Measurements from ENCODE around the gene CACNA1A. TPM values are rescaled to one million over a fixed set of nuclear protein-coding genes. Genes with fewer than 3 reads are reported as not detected.

Gene CACNA1A
- total RNA-seq, 1 experiment from 2014 or later = 2.8 TPM

DNA sequence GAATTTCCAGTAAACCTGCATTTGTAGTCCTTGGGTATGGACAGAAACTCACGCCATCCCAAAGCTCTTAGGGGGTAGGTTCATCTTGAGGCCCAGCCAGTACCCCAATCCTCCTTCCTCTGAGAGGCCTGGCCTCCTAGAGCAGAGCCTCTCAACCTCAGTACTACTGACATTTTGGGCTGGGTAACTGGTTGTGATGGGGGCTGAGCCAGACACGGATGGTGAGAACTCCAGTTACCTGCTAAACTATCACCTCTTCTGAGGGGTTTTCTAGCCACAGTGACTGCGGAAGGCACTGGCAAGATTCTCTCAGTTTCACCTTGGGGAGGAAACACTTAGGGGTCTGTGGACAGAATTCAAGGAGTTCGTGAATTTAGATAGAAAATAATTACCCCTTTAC, 156.2 kb downstream of the CACNA1A start:
- H3K36me3 ChIP-seq (replicated peaks; ENCODE audit: control insufficient read depth, insufficient read depth, low read length) = no peaks in the 10 kb centered on the region
- no peak for DNase-seq
- no peaks in the 10 kb centered on the region for H3K27me3 ChIP-seq (ENCODE audit: control insufficient read depth, insufficient read depth, low read length)
- H3K4me3 ChIP-seq (ENCODE audit: insufficient read depth, low read depth, low read length) = no peak overlapping the region

- Histone ChIP-seq H3K27me3 (ENCODE audit: control insufficient read depth, insufficient read depth, low read length) (no peaks in the 10 kb centered on the region), H3K4me3 (ENCODE audit: insufficient read depth, low read depth, low read length) (no peak overlapping the region), H3K36me3 (replicated peaks; ENCODE audit: control insufficient read depth, insufficient read depth, low read length) (no peaks in the 10 kb centered on the region; the same call in 1 of the 2 replicates)
- no peak for DNase-seq
Observed at GRCh38 chr19:13347367-13347766, 158.9 kb downstream of the CACNA1A start.

DNA sequence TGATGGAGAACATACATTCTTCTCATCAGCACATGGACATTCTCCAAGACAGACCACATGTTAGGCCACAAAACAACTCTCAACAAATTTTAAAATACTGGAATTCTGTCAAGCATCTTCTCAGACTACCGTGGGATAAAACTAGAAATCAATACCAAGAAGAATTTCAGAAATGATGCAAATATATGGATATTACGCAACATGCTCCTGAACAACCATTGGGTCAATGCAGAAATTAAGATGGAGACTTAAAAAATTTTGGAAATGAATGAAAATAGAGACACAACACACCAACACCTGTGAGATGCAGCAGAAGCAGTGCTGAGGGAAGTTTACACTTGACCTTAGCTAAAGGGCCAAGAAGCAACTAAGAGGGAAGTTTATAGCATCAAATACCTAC, 162.8 kb downstream of the CACNA1A start:
- H3K36me3 ChIP-seq (replicated peaks; ENCODE audit: control insufficient read depth, insufficient read depth, low read length) = no peaks in the 10 kb centered on the region; the same call in 1 of the 2 replicates

GRCh38 chr19:13342672-13343071, 163.6 kb downstream of the CACNA1A start:
- H3K27me3 ChIP-seq (ENCODE audit: control insufficient read depth, insufficient read depth, low read length) = no peaks in the 10 kb centered on the region
- DNase-seq = no peak
- H3K36me3 ChIP-seq (replicated peaks; ENCODE audit: control insufficient read depth, insufficient read depth, low read length) = no peaks in the 10 kb centered on the region; the same call in 1 of the 2 replicates
- no peak overlapping the region for H3K4me3 ChIP-seq (ENCODE audit: insufficient read depth, low read depth, low read length)

More for the DNA sequence above, 162.8 kb downstream of the CACNA1A start:
- Histone ChIP-seq H3K27me3 (ENCODE audit: control insufficient read depth, insufficient read depth, low read length) (no peaks in the 10 kb centered on the region), H3K4me3 (ENCODE audit: insufficient read depth, low read depth, low read length) (no peak overlapping the region)
- DNase-seq = no peak

- no peak for DNase-seq
- H3K27me3 ChIP-seq (ENCODE audit: control insufficient read depth, insufficient read depth, low read length) = no peaks in the 10 kb centered on the region
- H3K36me3 ChIP-seq (replicated peaks; ENCODE audit: control insufficient read depth, insufficient read depth, low read length) = no peaks in the 10 kb centered on the region; the same call in 1 of the 2 replicates
- H3K4me3 ChIP-seq (ENCODE audit: insufficient read depth, low read depth, low read length) = no peak overlapping the region
Observed at GRCh38 chr19:13339869-13340268, 166.4 kb downstream of the CACNA1A start.

- no peaks in the 10 kb centered on the region for H3K27me3 ChIP-seq (ENCODE audit: control insufficient read depth, insufficient read depth, low read length)
- H3K36me3 ChIP-seq (replicated peaks; ENCODE audit: control insufficient read depth, insufficient read depth, low read length) = no peaks in the 10 kb centered on the region
- H3K4me3 ChIP-seq (ENCODE audit: insufficient read depth, low read depth, low read length) = no peak overlapping the region
- no peak for DNase-seq
Observed at GRCh38 chr19:13337181-13337580, 169.1 kb downstream of the CACNA1A start.

DNA sequence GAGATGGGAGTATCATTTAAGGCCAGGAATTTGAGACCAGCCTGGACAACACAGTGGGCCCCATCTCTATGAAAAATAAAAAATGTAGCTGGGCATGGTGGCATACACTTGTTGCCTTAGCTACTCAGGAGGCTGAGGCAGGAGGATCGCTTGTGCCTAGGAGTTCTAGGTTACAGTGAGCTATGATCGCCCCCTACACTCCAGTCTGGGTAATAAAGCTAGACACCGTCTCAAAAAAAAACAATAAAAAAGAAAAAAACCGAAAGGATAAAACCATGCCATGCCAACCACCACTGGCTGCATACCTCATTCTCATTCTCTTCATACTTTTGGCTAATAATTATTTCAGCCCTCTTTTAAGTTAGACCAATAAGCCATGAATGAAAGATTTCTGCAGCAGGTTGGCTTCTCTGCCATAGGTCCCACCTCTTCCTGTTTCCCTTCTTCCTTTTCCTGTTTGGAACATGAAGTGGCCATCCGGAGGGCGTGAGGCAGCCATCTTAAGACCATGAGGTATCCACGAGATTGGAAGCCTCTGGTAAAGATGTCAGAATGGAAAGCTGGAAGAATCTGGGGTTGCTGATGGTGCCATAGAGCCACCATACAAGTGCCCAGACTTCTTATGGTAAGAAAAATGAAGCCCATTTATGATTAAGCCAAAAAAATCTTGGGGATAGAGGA, 171.3 kb downstream of the CACNA1A start:
- no peaks in the 10 kb centered on the region for H3K36me3 ChIP-seq (replicated peaks; ENCODE audit: control insufficient read depth, insufficient read depth, low read length)
- H3K4me3 ChIP-seq (ENCODE audit: insufficient read depth, low read depth, low read length) = no peak overlapping the region
- no peaks in the 10 kb centered on the region for H3K27me3 ChIP-seq (ENCODE audit: control insufficient read depth, insufficient read depth, low read length)
- no peak for DNase-seq

DNA sequence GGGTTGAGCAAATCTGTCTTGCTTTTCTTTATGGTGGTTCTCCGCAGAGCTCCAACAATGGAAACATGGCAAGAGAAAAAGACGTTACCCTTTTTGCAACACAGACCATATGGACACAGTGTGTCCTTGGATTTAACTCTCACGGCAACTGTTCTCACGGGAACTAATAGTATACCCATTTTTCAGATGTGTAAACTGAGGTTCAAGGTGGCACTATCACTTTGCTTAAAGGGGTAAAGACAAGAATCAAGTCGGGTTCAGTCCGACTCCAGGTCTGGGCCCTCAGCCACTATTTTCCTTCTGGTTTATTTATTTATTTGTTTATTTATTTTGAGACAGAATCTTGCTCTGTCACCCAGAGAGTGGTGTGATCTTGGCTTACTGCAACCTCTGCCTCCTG, 176.0 kb downstream of the CACNA1A start:
- no peak for DNase-seq
- Histone ChIP-seq H3K27me3 (ENCODE audit: control insufficient read depth, insufficient read depth, low read length) (no peaks in the 10 kb centered on the region), H3K36me3 (replicated peaks; ENCODE audit: control insufficient read depth, insufficient read depth, low read length) (no peaks in the 10 kb centered on the region), H3K4me3 (ENCODE audit: insufficient read depth, low read depth, low read length) (no peak overlapping the region)

GRCh38 chr19:13329766-13330165, 176.5 kb downstream of the CACNA1A start:
- Histone ChIP-seq H3K27me3 (ENCODE audit: control insufficient read depth, insufficient read depth, low read length) (no peaks in the 10 kb centered on the region), H3K4me3 (ENCODE audit: insufficient read depth, low read depth, low read length) (no peak overlapping the region), H3K36me3 (replicated peaks; ENCODE audit: control insufficient read depth, insufficient read depth, low read length) (no peaks in the 10 kb centered on the region)
- no peak for DNase-seq

DNA sequence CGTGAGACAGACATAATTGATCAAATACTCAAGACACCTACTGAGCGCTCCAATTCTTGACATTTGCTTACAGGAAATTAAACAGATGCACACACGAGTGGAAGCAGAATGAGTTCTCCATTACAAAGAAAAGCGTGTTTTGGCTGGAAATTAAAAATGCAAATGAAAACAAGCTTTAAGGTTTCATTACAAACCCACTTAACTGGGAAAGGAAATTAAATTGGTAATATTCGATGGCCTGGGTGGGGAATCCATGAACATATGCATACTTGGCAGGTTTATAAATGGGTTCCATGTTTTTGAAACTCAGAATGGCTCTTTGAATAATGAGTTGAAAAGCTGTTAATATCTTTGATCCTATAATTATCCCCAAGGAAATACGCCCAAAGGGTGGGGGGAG, 178.0 kb downstream of the CACNA1A start:
- no peaks in the 10 kb centered on the region for H3K36me3 ChIP-seq (replicated peaks; ENCODE audit: control insufficient read depth, insufficient read depth, low read length)
- no peak overlapping the region for H3K4me3 ChIP-seq (ENCODE audit: insufficient read depth, low read depth, low read length)
- no peaks in the 10 kb centered on the region for H3K27me3 ChIP-seq (ENCODE audit: control insufficient read depth, insufficient read depth, low read length)
- no peak for DNase-seq

- H3K4me3 ChIP-seq (ENCODE audit: insufficient read depth, low read depth, low read length) = no peak overlapping the region
- DNase-seq = no peak
- H3K27me3 ChIP-seq (ENCODE audit: control insufficient read depth, insufficient read depth, low read length) = no peaks in the 10 kb centered on the region
- no peaks in the 10 kb centered on the region; the same call in 1 of the 2 replicates for H3K36me3 ChIP-seq (replicated peaks; ENCODE audit: control insufficient read depth, insufficient read depth, low read length)
Observed at GRCh38 chr19:13319526-13319925, 186.8 kb downstream of the CACNA1A start.

DNA sequence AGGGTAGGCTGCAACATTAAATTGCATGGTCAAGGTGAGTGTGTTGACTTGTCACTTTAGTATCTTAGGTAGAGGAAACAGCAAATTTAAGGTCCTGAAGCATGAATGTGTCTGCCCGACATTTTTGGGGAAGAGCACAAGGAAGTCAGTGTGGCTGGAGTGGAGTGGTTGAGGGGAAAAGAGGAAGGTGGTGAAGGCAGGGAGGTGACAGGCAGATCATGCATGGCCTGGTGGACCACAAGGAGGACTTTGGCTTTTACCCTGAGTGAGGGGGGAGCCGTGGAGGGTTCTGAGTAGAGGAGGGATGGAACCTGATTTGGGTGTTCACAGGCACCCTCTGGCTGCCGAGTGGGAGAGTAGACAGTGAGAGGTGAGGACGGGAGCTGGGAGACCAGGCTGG, 188.1 kb downstream of the CACNA1A start:
- DNase-seq = no peak
- H3K4me3 ChIP-seq (ENCODE audit: insufficient read depth, low read depth, low read length) = no peak overlapping the region
- no peaks in the 10 kb centered on the region; the same call in 1 of the 2 replicates for H3K36me3 ChIP-seq (replicated peaks; ENCODE audit: control insufficient read depth, insufficient read depth, low read length)
- no peaks in the 10 kb centered on the region for H3K27me3 ChIP-seq (ENCODE audit: control insufficient read depth, insufficient read depth, low read length)

DNA sequence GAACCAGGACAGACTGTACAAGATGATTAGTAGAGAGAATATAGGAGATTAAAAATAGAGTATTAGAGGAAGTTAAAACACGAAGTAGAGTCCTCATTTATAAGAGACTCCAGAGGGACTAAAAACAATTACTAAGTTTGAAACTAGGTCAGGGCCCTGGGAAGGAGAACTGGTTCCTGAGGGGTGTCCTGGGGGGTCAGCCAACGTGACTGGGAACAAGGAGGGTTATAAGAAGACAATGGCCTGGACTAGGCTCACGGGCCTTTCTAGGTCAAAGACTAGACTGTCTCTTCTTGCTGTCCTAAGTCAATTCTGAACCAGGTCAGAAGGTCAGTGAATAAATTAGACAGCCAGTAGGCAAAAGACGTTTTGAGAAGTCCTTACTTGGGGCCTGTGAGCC, 190.8 kb downstream of the CACNA1A start:
- no peak for DNase-seq
- no peaks in the 10 kb centered on the region; the same call in 1 of the 2 replicates for H3K36me3 ChIP-seq (replicated peaks; ENCODE audit: control insufficient read depth, insufficient read depth, low read length)

DNA sequence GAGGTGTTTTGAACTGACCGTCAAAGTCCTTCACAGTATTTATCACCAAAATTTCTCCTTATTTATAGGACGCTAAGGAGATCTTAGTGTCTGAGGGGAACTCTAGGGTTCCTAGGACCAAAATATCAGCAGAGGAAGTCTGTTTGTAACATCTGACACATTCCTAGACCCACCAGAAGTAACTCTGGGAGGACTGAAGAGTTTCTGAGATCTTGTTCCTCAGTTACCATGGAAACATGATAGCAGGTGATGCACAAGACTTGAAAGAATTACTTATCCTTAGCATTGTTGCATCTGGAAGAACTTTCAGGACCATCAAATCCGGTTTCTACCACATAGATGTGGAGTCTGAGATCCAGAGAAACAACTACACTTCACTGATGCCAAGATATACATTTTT, 191.5 kb downstream of the CACNA1A start:
- DNase-seq = no peak
- Histone ChIP-seq H3K27me3 (ENCODE audit: control insufficient read depth, insufficient read depth, low read length) (no peaks in the 10 kb centered on the region), H3K4me3 (ENCODE audit: insufficient read depth, low read depth, low read length) (no peak overlapping the region), H3K36me3 (replicated peaks; ENCODE audit: control insufficient read depth, insufficient read depth, low read length) (no peaks in the 10 kb centered on the region; the same call in 1 of the 2 replicates)

More for the DNA sequence above, 190.8 kb downstream of the CACNA1A start:
- Histone ChIP-seq H3K4me3 (ENCODE audit: insufficient read depth, low read depth, low read length) (no peak overlapping the region), H3K27me3 (ENCODE audit: control insufficient read depth, insufficient read depth, low read length) (no peaks in the 10 kb centered on the region)

DNA sequence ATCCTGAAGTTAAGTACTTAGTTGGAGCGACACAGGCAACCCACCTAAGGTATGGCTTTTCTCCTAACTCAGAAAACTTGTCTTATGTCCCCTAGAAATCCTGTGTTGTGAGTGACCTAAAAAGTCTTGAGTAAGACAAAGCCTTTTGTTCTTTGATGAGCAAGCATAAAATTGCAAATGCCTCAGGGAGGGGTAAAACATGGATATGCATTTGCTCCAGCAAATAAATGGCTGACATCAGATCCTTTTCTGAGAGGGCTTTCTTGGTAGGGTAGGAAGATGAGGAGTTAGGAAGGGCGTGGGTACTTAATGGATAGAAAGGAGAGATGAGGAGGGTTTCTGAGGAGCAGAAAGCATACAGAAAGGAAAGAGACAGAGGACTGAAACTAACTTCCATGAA, 192.4 kb downstream of the CACNA1A start:
- no peaks in the 10 kb centered on the region for H3K27me3 ChIP-seq (ENCODE audit: control insufficient read depth, insufficient read depth, low read length)
- no peak overlapping the region for H3K4me3 ChIP-seq (ENCODE audit: insufficient read depth, low read depth, low read length)
- H3K36me3 ChIP-seq (replicated peaks; ENCODE audit: control insufficient read depth, insufficient read depth, low read length) = no peaks in the 10 kb centered on the region; the same call in 1 of the 2 replicates
- no peak for DNase-seq

Measured in H7 (cell line).